T47D (cell line): ENCODE measurements around the gene RBM41.
"Not testable (repeated sequence)": the region's sequence is repeated elsewhere in the genome, so short reads cannot be mapped to it uniquely, and the experiment has no call there.

ENCODE experiments used
- DNase-seq, 2 experiments: peaks; one replicate each; pipeline versions ENCODE4 v3.0.0 to v3.0.0-alpha.2; 2011 to 2012; ENCODE audit warnings: low read depth in 1 of 2, low spot score in 1 of 2
- JUND ChIP-seq: IDR thresholded peaks from 2 replicates; pipeline ENCODE4 v1.6.1; 2012; ENCODE audit warnings: low read depth
- in situ Hi-C: cut with HindIII; loops from 2 replicates; pipeline ENCODE4 v1.10.0; 2016; ENCODE audit warnings: low sequenced_read_pairs, low pct_unique_long_range_greater_than_20kb

The RBM41 gene

DNA sequence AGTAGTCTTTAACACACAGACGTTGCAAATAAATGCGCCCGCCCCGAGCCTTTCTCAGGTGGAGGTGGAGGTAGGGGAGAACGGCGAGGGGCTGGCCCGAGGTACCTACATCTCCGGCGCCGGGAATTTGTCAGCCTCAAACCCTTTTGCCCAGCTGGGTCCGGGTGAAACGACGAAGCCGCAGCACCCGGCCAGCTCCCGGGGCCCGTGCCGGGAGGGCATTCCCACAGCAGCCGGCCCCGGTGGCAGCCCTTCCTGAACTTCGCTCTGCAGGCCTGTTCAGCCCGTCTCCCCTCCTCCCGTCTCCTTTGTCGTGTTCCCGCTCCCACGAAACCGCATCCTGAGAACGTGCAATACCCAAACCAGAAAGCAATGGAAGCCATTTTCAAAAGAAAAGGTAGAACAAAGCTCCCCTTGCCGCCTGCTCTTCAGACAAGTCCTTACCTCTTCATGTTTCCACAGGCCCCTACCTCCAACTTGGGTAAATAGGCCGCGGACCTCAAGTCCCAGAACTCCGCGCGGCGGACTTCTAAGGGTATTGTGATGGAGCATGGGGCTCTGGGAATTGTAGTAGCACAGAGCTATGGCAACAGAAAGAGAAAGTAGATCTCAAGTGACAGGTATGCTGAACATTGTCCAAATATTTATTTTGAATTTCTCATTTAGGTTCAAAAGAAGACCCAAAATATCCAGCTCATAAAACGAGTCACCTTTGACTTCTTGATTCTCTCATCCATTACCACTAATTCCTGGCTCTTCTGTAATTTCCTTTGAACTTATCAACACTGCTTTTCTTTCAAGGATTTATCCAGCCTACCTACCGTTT lies at the start of gene RBM41:
Gene RBM41 (minus strand): TSS at position 501 of the 826 bp plus-strand sequence. CDS start 49 bp downstream, at position 452.
- in situ Hi-C loops = no loop called here
- peak; percentile 14 to 81 for DNase-seq
- no peak for TF ChIP-seq JUND

DNA sequence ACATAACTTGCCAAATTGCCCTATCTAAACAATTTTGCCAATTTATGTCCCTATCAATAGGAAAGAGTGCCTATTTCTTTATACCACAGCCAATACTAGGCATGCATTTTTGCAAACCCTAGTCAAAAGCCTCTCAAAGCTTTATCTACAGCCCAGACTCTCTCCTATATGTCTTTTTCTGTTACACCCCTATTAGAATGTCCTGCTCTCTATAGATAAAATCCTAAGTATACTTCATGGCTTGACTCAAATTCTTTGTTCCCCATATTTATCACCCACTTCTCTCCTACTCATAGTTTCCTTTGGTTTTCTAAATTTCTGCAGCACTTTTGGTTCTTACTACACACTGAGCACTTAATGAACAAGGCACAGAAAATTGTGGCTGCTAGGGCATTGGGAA lies 49.6 kb upstream of the RBM41 start:
- in situ Hi-C loops = no loop called here
- TF ChIP-seq JUND = no peak
- DNase-seq = no peak

DNA sequence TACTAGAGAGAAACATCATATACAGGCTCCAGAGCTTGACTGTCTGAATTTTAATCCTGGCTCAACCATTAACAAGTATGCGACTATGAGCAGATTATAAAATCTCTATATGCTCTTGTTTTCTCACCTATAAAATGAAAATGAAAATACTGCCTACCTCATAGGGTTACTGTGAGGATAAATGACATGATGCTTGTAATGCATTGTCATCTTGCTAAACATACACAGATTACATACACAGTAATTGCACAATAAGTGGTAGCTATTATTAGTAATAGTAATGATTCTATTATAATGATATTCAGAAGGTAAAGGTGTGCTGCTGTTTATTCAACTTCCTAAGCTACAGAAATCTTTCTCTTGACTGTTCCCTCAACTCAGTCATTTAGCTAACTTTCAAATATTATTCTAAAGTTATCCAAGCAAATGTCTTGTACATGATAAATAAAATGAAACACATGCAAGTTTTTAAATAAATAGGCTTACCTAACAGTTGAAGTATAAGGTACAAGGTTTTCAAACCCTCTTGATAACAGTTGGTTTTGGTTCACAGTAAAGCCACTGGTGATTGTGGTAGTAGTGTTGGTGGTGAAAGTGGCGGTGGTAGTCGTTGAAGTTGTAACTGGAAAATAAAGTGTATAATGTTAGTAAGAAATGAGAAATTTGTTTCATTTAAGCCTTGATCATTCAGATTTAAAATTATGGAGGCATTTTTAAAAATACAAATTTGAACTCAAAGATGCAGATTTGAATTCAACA lies 48.7 kb upstream of the RBM41 start:
- no peak for TF ChIP-seq JUND
- no peak for DNase-seq
- in situ Hi-C loops = no loop called here

DNA sequence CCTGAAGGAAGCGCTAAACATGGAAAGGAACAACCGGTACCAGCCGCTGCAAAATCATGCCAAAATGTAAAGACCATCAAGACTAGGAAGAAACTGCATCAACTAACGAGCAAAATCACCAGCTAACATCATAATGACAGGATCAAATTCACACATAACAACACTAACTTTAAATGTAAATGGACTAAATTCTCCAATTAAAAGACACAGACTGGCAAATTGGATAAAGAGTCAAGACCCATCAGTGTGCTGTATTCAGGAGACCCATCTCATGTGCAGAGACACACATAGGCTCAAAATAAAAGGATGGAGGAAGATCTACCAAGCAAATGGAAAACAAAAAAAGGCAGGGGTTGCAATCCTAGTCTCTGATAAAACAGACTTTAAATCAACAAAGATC lies 39.0 kb upstream of the RBM41 start:
- in situ Hi-C loops, DNase-seq: not testable (repeated sequence)

GRCh38 chrX:107155621-107156430 lies 37.2 kb upstream of the RBM41 start:
- in situ Hi-C loops, DNase-seq: not testable (repeated sequence)

DNA sequence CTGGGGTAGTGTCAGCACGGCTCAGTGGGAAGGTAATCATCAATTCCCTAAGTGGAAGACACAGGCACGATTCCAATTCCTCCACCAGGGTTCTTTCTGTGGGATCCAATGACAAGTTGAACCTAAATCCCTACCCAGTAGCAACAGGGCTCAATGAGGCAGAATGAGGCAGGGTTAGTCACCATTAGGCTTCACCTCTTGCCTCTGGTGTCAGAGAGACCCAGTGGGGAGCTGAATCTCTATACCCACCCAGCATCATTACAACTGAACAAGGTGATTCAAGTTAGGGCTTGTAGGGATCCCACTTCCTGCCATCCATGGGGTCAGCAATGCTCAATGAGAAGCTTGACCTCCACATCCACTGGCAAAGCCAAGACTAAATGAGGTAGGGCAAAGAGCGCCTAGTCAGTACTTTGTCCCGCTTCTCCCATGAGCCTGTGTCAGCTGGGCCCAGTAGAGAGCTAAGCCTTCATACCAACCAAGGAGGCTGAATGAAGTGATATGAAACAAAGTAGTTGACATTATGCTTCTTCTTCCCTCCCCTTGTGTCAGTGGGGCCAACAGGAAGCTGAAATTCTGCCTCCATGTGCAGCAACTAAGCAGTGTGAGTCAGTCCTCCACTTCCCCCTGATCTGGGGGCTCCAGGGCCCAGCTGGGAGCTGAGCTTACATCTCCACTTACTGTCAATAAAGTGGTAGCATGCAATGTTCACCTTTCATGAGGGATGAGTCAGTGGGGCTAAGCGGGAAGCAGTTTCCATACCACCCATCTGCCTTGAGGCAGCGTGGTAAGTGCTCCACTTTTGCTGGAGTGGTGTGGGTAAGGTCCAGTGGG lies 36.4 kb upstream of the RBM41 start:
- no peak for DNase-seq
- no peak for TF ChIP-seq JUND
- in situ Hi-C loops = no loop called here

DNA sequence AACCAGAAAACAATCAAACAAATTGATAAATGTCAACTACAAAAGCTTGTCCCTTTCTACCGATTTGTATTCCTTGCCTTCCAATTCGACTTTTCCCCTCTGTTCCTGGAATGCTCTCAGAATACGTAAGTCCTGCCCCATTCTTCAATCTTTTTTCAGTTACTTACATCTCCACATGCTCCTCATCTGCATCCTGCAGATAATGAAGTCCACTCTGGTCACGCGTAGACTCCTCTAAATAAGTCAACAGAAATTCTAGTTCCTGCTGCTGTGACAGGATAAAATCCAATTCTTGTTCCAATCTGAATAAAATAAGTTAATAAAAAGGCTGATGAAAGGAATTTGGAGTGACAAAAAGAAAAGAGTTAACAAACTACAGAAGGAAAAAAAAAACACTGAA lies 34.4 kb upstream of the RBM41 start:
- in situ Hi-C loops = no loop called here
- no peak for DNase-seq
- TF ChIP-seq JUND = no peak

GRCh38 chrX:107146670-107147069 lies 28.0 kb upstream of the RBM41 start:
- no peak for DNase-seq
- no peak for TF ChIP-seq JUND
- in situ Hi-C loops = no loop called here

- in situ Hi-C loops = no loop called here
Observed at GRCh38 chrX:107135965-107136307, 17.3 kb upstream of the RBM41 start.

DNA sequence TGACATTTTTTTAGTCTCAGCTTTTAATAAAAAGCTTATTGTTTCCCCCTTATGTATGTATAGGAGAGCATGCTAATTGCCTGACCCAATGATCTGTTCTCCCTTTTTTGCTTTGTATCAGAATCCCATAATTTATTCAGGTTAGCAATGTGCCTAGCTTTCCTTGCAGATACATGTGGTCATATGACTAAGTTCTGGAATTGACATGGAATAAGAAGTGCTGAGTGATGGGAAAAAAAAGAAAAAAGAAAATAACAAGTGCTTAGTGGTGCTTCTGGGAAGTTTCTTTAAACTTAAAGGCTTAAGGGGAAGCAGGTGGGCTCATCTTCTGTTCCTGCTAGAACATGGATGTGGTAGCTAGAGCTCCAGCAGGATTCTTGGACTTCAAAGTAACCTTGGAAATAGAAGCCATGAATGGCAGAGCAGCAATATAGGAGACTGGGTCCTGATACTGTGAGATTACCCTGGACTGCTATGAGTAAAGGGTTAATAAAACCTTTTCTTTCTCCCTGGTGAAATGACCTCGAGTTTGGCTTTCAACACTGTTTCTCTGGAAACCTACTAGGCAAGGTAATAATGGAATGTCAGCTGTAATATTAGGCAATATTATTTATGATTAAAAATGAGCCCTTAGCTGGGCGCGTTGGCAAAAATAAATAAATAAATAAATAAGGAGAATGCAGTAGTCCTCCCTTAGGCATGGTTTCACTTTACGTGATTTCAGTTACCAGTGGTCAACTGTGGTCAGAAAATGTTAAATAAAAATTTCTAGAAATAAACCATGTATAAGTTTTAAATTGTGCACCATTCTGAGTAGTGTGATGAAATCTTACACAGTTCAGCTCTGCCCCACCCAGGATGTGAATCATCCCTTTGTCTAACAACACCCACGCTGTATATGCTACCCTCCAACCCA lies 16.7 kb upstream of the RBM41 start:
- DNase-seq = no peak
- TF ChIP-seq JUND = no peak
- in situ Hi-C loops = no loop called here

More at GRCh38 chrX:107135965-107136307, 17.3 kb upstream of the RBM41 start:
- no peak for DNase-seq
- no peak for TF ChIP-seq JUND

DNA sequence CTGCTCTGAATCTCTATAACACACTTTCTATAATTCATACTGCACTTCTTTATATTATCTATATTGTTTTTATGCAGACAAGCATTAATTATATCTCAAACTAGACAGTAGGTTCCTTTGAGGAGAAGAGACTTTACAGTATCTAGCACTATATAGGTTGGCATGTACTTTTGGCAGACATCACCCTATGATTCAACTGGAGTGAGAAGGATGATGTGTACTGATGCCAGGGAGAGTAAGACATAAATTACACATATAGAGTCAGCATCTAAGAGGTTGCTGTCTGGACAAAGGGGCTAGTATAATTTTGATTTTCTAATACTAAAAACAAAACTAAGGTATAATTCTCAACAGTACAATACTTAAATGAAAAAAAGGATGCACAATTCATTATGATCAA lies 5.1 kb upstream of the RBM41 start:
- TF ChIP-seq JUND = no peak
- in situ Hi-C loops = no loop called here
- no peak for DNase-seq

DNA sequence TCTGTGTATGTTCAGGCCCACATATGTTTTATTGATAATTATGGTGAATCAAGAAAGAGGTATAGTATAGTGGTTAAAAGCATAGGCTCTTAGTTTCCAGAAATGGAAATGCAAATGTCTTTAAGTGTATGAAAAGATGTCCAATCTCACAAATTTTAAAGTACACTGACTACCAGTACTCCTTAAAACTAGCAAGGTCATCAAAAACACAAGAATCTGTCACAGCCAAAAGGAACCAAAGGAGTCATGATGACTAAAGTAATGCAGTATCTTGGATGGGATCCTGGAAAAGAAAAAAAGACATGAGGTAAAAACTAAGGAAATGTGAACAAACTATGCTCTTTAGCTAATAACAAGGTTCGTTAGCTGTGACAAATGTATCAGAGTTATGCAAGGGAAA lies 661 bp upstream of the RBM41 start:
- TF ChIP-seq JUND = no peak
- DNase-seq = no peak
- in situ Hi-C loops = no loop called here
